Adrenal gland (tissue), 5 donors: ENCODE results near the gene FGD6.

ENCODE experiments used
- CTCF ChIP-seq, 6 experiments: fragments of 450-650 bp in 4 of 6; fragments of 200-600 bp in 2 of 6; sonication (generic) in 1 of 6; IDR thresholded peaks; 1 replicate in 5 of 6; 2 replicates in 1 of 6; pipeline versions ENCODE4 v1.5.1 to v1.8.0; 2016 to 2021; ENCODE audit warnings: antibody characterized with exemption in 6 of 6, mild to moderate bottlenecking in 2 of 6, moderate library complexity in 1 of 6
- POLR2A ChIP-seq, 2 donors: fragments of 450-650 bp; IDR thresholded peaks; one replicate each; pipeline ENCODE4 v1.6.1; 2017; ENCODE audit warnings: antibody characterized with exemption in 2 of 2, mild to moderate bottlenecking in 2 of 2, moderate library complexity in 1 of 2
- donor health status: DM: no; HTN: no; CAD: no.

GRCh38 chr12:95205685-95206084 lies 11.6 kb downstream of the FGD6 start:
- TF ChIP-seq POLR2A (IDR thresholded peaks at IDR 0.05) = peak in 1 of 2 donors; percentile 38
- TF ChIP-seq CTCF (IDR thresholded peaks at IDR 0.05) = no peak
